Effector CD4-positive, alpha-beta T cell (primary cell): Measurements from ENCODE around the gene SASH1.

Experiments
- DNase-seq: peaks from one replicate; pipeline ENCODE4 v3.0.0-alpha.2; 2020

SASH1 gene

GRCh38 chr6:148464319-148465010 lies 121.8 kb downstream of the SASH1 start:
- DNase-seq: peak; percentile 8

GRCh38 chr6:148465011-148465335 lies 122.3 kb downstream of the SASH1 start:
- DNase-seq: no peak

GRCh38 chr6:148465670-148466069 lies 123.0 kb downstream of the SASH1 start:
- DNase-seq: no peak

GRCh38 chr6:148466158-148466557 lies 123.5 kb downstream of the SASH1 start:
- no peak for DNase-seq

- DNase-seq: no peak
These were observed 125.3 kb downstream of the SASH1 start for GRCh38 chr6:148467926-148468325.

GRCh38 chr6:148470156-148470555 lies 127.5 kb downstream of the SASH1 start:
- no peak for DNase-seq

GRCh38 chr6:148470606-148471465 lies 128.2 kb downstream of the SASH1 start:
- no peak for DNase-seq

GRCh38 chr6:148471624-148472159 lies 129.1 kb downstream of the SASH1 start:
- DNase-seq: no peak

- DNase-seq: no peak
These were observed 129.8 kb downstream of the SASH1 start for GRCh38 chr6:148472171-148473105.

GRCh38 chr6:148479497-148479896 lies 136.9 kb downstream of the SASH1 start:
- DNase-seq: no peak

GRCh38 chr6:148487461-148487860 lies 144.8 kb downstream of the SASH1 start:
- no peak for DNase-seq

- no peak for DNase-seq
These were observed 149.1 kb downstream of the SASH1 start for GRCh38 chr6:148491638-148492251.

- no peak for DNase-seq
These were observed 150.1 kb downstream of the SASH1 start for GRCh38 chr6:148492654-148493290.

- DNase-seq: no peak
These were observed 150.8 kb downstream of the SASH1 start for GRCh38 chr6:148493424-148493823.

GRCh38 chr6:148494226-148494625 lies 151.6 kb downstream of the SASH1 start:
- no peak for DNase-seq

- DNase-seq: no peak
These were observed 152.4 kb downstream of the SASH1 start for GRCh38 chr6:148495029-148495428.

- no peak for DNase-seq
These were observed 154.6 kb downstream of the SASH1 start for GRCh38 chr6:148497257-148497656.

- no peak for DNase-seq
These were observed 155.1 kb downstream of the SASH1 start for GRCh38 chr6:148497717-148498116.

- no peak for DNase-seq
These were observed 157.8 kb downstream of the SASH1 start for GRCh38 chr6:148500402-148500801.

GRCh38 chr6:148501178-148501590 lies 158.5 kb downstream of the SASH1 start:
- DNase-seq: no peak

GRCh38 chr6:148502083-148502772 lies 159.6 kb downstream of the SASH1 start:
- DNase-seq: no peak
